ENCODE measurements around the gene CORIN. TPM values are rescaled to one million over a fixed set of nuclear protein-coding genes. Genes with fewer than 3 reads are reported as not detected.

The CORIN gene
- total and polyA plus RNA-seq, 2 of the 4 experiments (the other 2 are of a cell fraction) = 20.3 to 24.7 TPM

GRCh38 chr4:47858006-47858405 is 20.1 kb upstream of the CORIN start:
- dilution Hi-C loops (cut with HindIII; ENCODE audit: low sequenced_read_pairs, unreplicated experiment) (no loop called here), in situ Hi-C loops (cut with MboI; ENCODE audit: low sequenced_read_pairs) (loop anchor here (25.0 kb wide), 1 partner anchor 504 kb away; no protein-coding TSS in a partner anchor), intact Hi-C loops (cut with micrococcal nuclease) (loop anchor here (5.0 kb wide), 1 partner anchor 54 kb away; the partner anchor contains the start of gene NFXL1)
- CTCF ChIA-PET = no interaction called here
- Histone ChIP-seq H4K91ac (ENCODE audit: insufficient read depth, low read depth, low read length) (no peak overlapping the region), H3K4me3 (ENCODE audit: insufficient read depth, low read depth, low read length) (no peak overlapping the region), H3K4me2 (ENCODE audit: low read depth, low read length) (no peak overlapping the region), H2BK15ac (ENCODE audit: low read depth, low read length) (0 out of 3 replicates have a peak overlapping the region, but pooled peaks have one; percentile 47), H3K79me1 (ENCODE audit: low read depth in 1 of 2, low read length in 2 of 2) (peaks cover 0 to 6% of the 10 kb centered on the region in 2 experiments; a peak in 3 of 4 replicates), H2AK9ac (replicated peaks; ENCODE audit: low read depth, low read length, poor library complexity) (no peak overlapping the region), H3K56ac (ENCODE audit: extremely low read depth, insufficient read depth, low read length) (no peak overlapping the region), H4K8ac (ENCODE audit: low read depth in 2 of 2, low read length in 2 of 2) (peak overlapping the region in 1 of 2 experiments; percentile 37; a peak in 1 of 4 replicates), H3K14ac (replicated peaks; ENCODE audit: low read depth, low read length) (no peak overlapping the region), H4K20me1 (ENCODE audit: insufficient read depth, low read length) (no peaks in the 10 kb centered on the region), H3K9me1 (ENCODE audit: insufficient read depth, low read length) (no peaks in the 10 kb centered on the region), H3K9ac (ENCODE audit: low read depth, low read length) (no peak overlapping the region), H3K18ac (ENCODE audit: low read depth, low read length) (peak overlapping the region; percentile 89; the same call in 1 of the 2 replicates), H4K5ac (ENCODE audit: low read depth, low read length) (peak overlapping the region; percentile 69; the same call in 1 of the 2 replicates), H3K9me3 (ENCODE audit: control insufficient read depth, insufficient read depth, low read length) (peaks cover 2% of the 10 kb centered on the region; the same call in 1 of the 2 replicates), H2AK5ac (ENCODE audit: low read depth, low read length) (no peak overlapping the region), H3K27me3 (ENCODE audit: control insufficient read depth, insufficient read depth, low read length) (no peaks in the 10 kb centered on the region), H2BK20ac (ENCODE audit: low read depth, low read length) (peak overlapping the region; percentile 17; the same call in 1 of the 2 replicates), H3K23ac (ENCODE audit: low read depth, low read length) (no peak overlapping the region), H3K27ac (ENCODE audit: insufficient read depth, low read length) (no peak overlapping the region), H2BK5ac (ENCODE audit: low read depth, low read length, poor library complexity, severe bottlenecking) (peak overlapping the region; percentile 88), H3K36me3 (ENCODE audit: control insufficient read depth, insufficient read depth, low read length) (peaks cover 2% of the 10 kb centered on the region; the same call in 1 of the 2 replicates), H2AFZ (replicated peaks; ENCODE audit: low read length, poor library complexity) (no peak overlapping the region), H3K4me1 (ENCODE audit: control insufficient read depth, insufficient read depth, low read length) (peaks cover 2% of the 10 kb centered on the region; the same call in 1 of the 2 replicates), H3K4ac (ENCODE audit: low read depth, low read length) (peak overlapping the region; percentile 5; the same call in 1 of the 2 replicates), H2BK120ac (ENCODE audit: low read depth, low read length) (0 out of 2 replicates have a peak overlapping the region, but pooled peaks have one; percentile 28)
- ATAC-seq (ENCODE audit: low read depth) (no peak), DNase-seq (no peak)
- no TSS peak for BruUV-seq (replicated peaks)
- TF ChIP-seq ELK1 (IDR thresholded peaks at IDR 0.05; ENCODE audit: borderline replicate concordance, low read depth, low read length) (no peak), MAFK (IDR thresholded peaks at IDR 0.05; ENCODE audit: low read depth, low read length) (peak; percentile 97)
- POLR2A ChIA-PET (ENCODE audit: unreplicated experiment) = no interaction called here
- no CpG with 5 or more reads among the region's 2 CpGs for WGBS, 2 experiments (ENCODE audit: extremely low coverage in 2 of 2, insufficient read length in 1 of 2)
